Measurements from ENCODE around the gene TAX1BP1.

DNA sequence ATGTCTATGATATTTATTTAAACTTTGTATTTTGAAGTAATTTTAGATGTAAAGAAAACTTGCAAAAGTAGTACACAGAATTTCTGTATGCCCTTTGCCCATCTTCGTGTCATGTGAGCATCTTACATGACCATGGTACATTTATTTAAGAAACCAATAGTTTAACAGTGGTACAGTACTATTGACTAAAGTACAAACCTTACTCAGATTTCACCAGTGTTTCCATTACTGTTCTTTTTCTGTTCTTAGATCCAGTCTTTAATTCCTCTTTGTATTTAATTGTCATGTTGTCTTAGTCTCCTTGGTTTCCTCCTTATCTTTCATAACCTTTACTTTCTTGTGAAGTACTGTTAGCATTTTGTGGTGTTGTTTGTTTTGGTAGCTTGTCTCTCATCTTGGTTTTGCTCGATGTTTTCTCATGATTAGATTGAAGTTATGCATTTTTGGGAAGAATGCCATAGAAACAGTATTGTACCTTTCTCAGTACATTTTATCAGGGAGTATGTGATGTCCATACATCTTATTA lies 24.1 kb downstream of the TAX1BP1 start:
- TF ChIP-seq, protein P1, sequence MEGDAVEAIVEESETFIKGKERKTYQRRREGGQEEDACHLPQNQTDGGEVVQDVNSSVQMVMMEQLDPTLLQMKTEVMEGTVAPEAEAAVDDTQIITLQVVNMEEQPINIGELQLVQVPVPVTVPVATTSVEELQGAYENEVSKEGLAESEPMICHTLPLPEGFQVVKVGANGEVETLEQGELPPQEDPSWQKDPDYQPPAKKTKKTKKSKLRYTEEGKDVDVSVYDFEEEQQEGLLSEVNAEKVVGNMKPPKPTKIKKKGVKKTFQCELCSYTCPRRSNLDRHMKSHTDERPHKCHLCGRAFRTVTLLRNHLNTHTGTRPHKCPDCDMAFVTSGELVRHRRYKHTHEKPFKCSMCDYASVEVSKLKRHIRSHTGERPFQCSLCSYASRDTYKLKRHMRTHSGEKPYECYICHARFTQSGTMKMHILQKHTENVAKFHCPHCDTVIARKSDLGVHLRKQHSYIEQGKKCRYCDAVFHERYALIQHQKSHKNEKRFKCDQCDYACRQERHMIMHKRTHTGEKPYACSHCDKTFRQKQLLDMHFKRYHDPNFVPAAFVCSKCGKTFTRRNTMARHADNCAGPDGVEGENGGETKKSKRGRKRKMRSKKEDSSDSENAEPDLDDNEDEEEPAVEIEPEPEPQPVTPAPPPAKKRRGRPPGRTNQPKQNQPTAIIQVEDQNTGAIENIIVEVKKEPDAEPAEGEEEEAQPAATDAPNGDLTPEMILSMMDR (conservative IDR thresholded peaks at IDR 0.05; ENCODE audit: low read length), result no peak
- no peak for TF ChIP-seq EZH2phosphoT487 (IDR thresholded peaks at IDR 0.05; ENCODE audit: borderline replicate concordance, low read depth, low read length)

All from OCI-LY7 (cell line).